CD14-positive monocyte (primary cell): ENCODE results near the gene STK38. TPM values are rescaled to one million over a fixed set of nuclear protein-coding genes. Genes with fewer than 3 reads are reported as not detected.

Experiments
- DNase-seq, 3 donors: peaks; one replicate each; pipeline ENCODE4 v3.0.0-alpha.2; 2011 to 2022
- H2AFZ ChIP-seq: 2 replicates; pipeline ENCODE4 v1.6.0; 2012; ENCODE audit warnings: mild to moderate bottlenecking, low read depth, low read length, inconsistent platforms; ENCODE audit not compliant: insufficient read depth, poor library complexity, severe bottlenecking
- H3K27ac ChIP-seq, 2 donors: 1 replicate in 1 of 2; 2 replicates in 1 of 2; pipeline ENCODE4 v1.5.1; 2012 to 2013; ENCODE audit warnings: low read length in 2 of 2, control low read depth in 1 of 2, inconsistent platforms in 1 of 2, low read depth in 1 of 2, mild to moderate bottlenecking in 1 of 2
- H3K27me3 ChIP-seq, 2 donors: one replicate each; pipeline versions ENCODE4 v1.6.0 to v1.6.1; 2011 to 2013; ENCODE audit warnings: low read length in 2 of 2; ENCODE audit not compliant: control insufficient read depth in 2 of 2, insufficient read depth in 2 of 2
- H3K36me3 ChIP-seq, 2 donors: replicated peaks in 1 of 2; 1 replicate in 1 of 2; 2 replicates in 1 of 2; pipeline versions ENCODE4 v1.5.1 to v1.6.1; 2012 to 2013; ENCODE audit warnings: low read length in 2 of 2, control low read depth in 1 of 2, inconsistent platforms in 1 of 2, mild to moderate bottlenecking in 1 of 2; ENCODE audit not compliant: insufficient read depth in 2 of 2, control insufficient read depth in 1 of 2
- H3K4me1 ChIP-seq, 2 donors: 1 replicate in 1 of 2; 2 replicates in 1 of 2; pipeline versions ENCODE4 v1.5.1 to v1.6.1; 2012 to 2013; ENCODE audit warnings: low read length in 2 of 2, control low read depth in 1 of 2, inconsistent platforms in 1 of 2, mild to moderate bottlenecking in 1 of 2, moderate library complexity in 1 of 2; ENCODE audit not compliant: insufficient read depth in 2 of 2, control insufficient read depth in 1 of 2
- H3K4me2 ChIP-seq: replicated peaks from 2 replicates; pipeline ENCODE3; 2012; ENCODE audit warnings: low read length, moderate library complexity, mild to moderate bottlenecking; ENCODE audit not compliant: poor library complexity, severe bottlenecking; ENCODE audit errors: extremely low read depth
- H3K4me3 ChIP-seq, 3 experiments: fragments of 200-600 bp in 1 of 3; sonication (generic) in 1 of 3; replicated peaks in 1 of 3; 1 replicate in 2 of 3; 2 replicates in 1 of 3; pipeline ENCODE4 v1.5.1; 2011 to 2013; ENCODE audit warnings: low read length in 3 of 3, mild to moderate bottlenecking in 3 of 3, control low read depth in 2 of 3, low read depth in 2 of 3, inconsistent platforms in 1 of 3, moderate library complexity in 1 of 3
- H3K79me2 ChIP-seq: 2 replicates; pipeline ENCODE4 v1.6.0; 2012; ENCODE audit warnings: mild to moderate bottlenecking, control low read depth, inconsistent platforms, low read length, moderate library complexity; ENCODE audit not compliant: insufficient read depth
- H3K9ac ChIP-seq: 2 replicates; pipeline ENCODE4 v1.6.0; 2017; ENCODE audit warnings: low read length, mild to moderate bottlenecking; ENCODE audit not compliant: insufficient read depth, poor library complexity, severe bottlenecking
- H3K9me3 ChIP-seq, 2 donors: replicated peaks in 1 of 2; 1 replicate in 1 of 2; 2 replicates in 1 of 2; pipeline versions ENCODE4 v1.5.1 to v1.6.1; 2012 to 2013; ENCODE audit warnings: low read length in 2 of 2, control low read depth in 1 of 2; ENCODE audit not compliant: control insufficient read depth in 1 of 2, insufficient read depth in 1 of 2
- H4K20me1 ChIP-seq: 2 replicates; pipeline ENCODE4 v1.6.0; 2012; ENCODE audit warnings: mild to moderate bottlenecking, low read length, control low read depth, moderate library complexity; ENCODE audit not compliant: insufficient read depth
- H3K27ac Mint-ChIP-seq, 7 donors: one replicate each; pipeline ENCODE4 v1.8.0; 2020; ENCODE audit warnings: mild to moderate bottlenecking in 7 of 7, mixed read lengths in 7 of 7, moderate library complexity in 6 of 7, inconsistent platforms in 2 of 7
- H3K27me3 Mint-ChIP-seq, 3 donors: one replicate each; pipeline ENCODE4 v1.8.0; 2021 to 2022; ENCODE audit warnings: low read depth in 3 of 3, mild to moderate bottlenecking in 3 of 3, mixed read lengths in 3 of 3, moderate library complexity in 3 of 3, inconsistent platforms in 1 of 3
- H3K36me3 Mint-ChIP-seq, 2 donors: one replicate each; pipeline ENCODE4 v1.8.0; 2020; ENCODE audit warnings: mixed read lengths in 2 of 2, inconsistent platforms in 1 of 2, mild to moderate bottlenecking in 1 of 2
- H3K4me1 Mint-ChIP-seq: one replicate; pipeline ENCODE4 v1.8.0; 2020; ENCODE audit warnings: mild to moderate bottlenecking, mixed read lengths
- H3K4me3 Mint-ChIP-seq, 2 donors: one replicate each; pipeline ENCODE4 v1.8.0; 2020; ENCODE audit warnings: mild to moderate bottlenecking in 2 of 2, mixed read lengths in 2 of 2, moderate library complexity in 1 of 2
- H3K9me3 Mint-ChIP-seq, 7 donors: one replicate each; pipeline ENCODE4 v1.8.0; 2020 to 2022; ENCODE audit warnings: mixed read lengths in 7 of 7, mild to moderate bottlenecking in 6 of 7, moderate library complexity in 6 of 7, inconsistent platforms in 2 of 7
- WGBS: methylation state at CpG from one replicate; pipeline ENCODE4 v1.1.5; 2013; ENCODE audit warnings: missing lambda C conversion rate; ENCODE audit not compliant: insufficient coverage; 5-methylcytosine and 5-hydroxymethylcytosine counted together
- intact Hi-C, 2 donors: fragments of 100-400 bp; cut with micrococcal nuclease; formaldehyde crosslinking; loops; one replicate each; pipeline versions ENCODE4 v1.15.0 to v1.15.1; 2023
- polyA plus RNA-seq, 3 donors: library from polyadenylated mRNA; depleted of rRNA in 1 of 3; unstranded in 2 of 3; stranded (reverse) in 1 of 3; fragments of 300-500 nt in 2 of 3; fragments of >200 nt in 1 of 3; fragmentation: Illumina TruSeq in 2 of 3; gene quantifications; 1 replicate in 2 of 3; 2 replicates in 1 of 3; pipeline ENCODE4 v1.2.3, GENCODE V29; 2012 to 2021
- TF ChIP-seq, protein P1 (sequence below): fragments of 200-600 bp; IDR thresholded peaks from one replicate; pipeline ENCODE4 v1.8.0; 2022; ENCODE audit warnings: antibody characterized with exemption, mild to moderate bottlenecking

The STK38 gene
- polyA plus RNA-seq, 3 donors = 57.1 to 95.7 (median 58.4) TPM

DNA sequence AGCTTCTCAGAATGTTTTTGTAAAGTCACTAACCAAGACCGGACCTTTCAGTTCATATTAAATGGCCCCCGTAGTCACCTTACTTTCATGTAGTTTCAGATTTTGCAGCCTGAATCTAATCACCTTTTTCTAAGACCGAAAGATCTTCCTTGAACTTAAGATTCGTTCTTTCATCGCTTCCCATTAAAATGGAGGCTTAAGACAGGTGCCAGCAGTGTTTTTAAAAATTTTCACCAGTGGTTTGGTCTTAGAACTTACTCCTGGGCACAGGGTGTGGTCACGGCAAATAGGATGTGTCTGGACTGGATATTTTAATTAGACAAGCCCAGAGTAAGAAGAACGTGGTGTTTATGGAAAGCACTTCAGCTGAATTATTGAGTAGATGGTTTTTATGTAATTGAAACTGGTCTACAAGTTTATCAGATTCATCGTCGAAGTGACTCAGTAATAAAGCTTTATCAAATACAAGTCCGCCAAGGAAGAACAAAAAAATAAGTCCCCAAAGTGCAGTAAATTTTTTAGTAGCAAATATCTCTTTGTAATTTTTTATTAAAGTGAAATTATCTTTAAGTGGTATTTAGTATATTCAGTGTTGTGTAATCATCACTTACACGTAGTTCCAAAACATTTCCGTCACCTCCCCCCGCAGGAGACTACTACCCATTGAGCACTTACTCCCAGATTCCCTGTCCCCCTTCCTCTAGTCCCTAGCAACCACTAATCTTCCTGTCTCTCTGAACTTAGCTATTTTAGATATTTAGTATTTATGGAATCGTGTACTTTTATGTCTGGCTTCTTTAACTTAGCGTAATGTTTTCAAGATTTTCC is 47.8 kb upstream of the STK38 start:
- no peaks in the 10 kb centered on the region for H3K9me3 Mint-ChIP-seq
- H3K27me3 ChIP-seq = no peaks in the 10 kb centered on the region
- TF ChIP-seq, protein P1, sequence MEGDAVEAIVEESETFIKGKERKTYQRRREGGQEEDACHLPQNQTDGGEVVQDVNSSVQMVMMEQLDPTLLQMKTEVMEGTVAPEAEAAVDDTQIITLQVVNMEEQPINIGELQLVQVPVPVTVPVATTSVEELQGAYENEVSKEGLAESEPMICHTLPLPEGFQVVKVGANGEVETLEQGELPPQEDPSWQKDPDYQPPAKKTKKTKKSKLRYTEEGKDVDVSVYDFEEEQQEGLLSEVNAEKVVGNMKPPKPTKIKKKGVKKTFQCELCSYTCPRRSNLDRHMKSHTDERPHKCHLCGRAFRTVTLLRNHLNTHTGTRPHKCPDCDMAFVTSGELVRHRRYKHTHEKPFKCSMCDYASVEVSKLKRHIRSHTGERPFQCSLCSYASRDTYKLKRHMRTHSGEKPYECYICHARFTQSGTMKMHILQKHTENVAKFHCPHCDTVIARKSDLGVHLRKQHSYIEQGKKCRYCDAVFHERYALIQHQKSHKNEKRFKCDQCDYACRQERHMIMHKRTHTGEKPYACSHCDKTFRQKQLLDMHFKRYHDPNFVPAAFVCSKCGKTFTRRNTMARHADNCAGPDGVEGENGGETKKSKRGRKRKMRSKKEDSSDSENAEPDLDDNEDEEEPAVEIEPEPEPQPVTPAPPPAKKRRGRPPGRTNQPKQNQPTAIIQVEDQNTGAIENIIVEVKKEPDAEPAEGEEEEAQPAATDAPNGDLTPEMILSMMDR = no peak
- 0% methylated on average over 2 of the region's 15 CpGs for WGBS
- H3K4me3 Mint-ChIP-seq = peak overlapping the region; percentile 93 to 94
- peak overlapping the region; percentile 93 for H3K9ac ChIP-seq
- intact Hi-C loops = loop anchor here (2.0 to 10.0 kb wide), 3 partner anchors 48 to 150 kb away; partner anchors contain the start of genes STK38 (in 2 of the 2), KCTD20 (in 1 of the 2) and PXT1 (in 1 of the 2)
- H3K4me2 ChIP-seq = peak overlapping the region; percentile 74
- H3K9me3 ChIP-seq = no peaks in the 10 kb centered on the region
- no peak overlapping the region for H2AFZ ChIP-seq
- H3K36me3 Mint-ChIP-seq = peaks cover 33 to 40% of the 10 kb centered on the region in 2 donors
- H3K27ac ChIP-seq = peak overlapping the region; percentile 95 to 96
- peaks cover 44 to 55% of the 10 kb centered on the region in 2 donors for H3K4me1 ChIP-seq
- H3K27me3 Mint-ChIP-seq = peaks cover 0 to 7% (median 2%) of the 10 kb centered on the region in 3 donors
- H3K27ac Mint-ChIP-seq = peak overlapping the region; percentile 99 to 100 (median 100)
- H3K4me3 ChIP-seq = peak overlapping the region; percentile 96 to 100 (median 99)
- DNase-seq = peak in 2 of 3 donors; percentile 39 to 51
- H3K36me3 ChIP-seq = peaks cover 35% of the 10 kb centered on the region in 2 donors
- peaks cover 56% of the 10 kb centered on the region for H4K20me1 ChIP-seq
- H3K79me2 ChIP-seq = peaks cover 70% of the 10 kb centered on the region
- peaks cover 44% of the 10 kb centered on the region for H3K4me1 Mint-ChIP-seq

DNA sequence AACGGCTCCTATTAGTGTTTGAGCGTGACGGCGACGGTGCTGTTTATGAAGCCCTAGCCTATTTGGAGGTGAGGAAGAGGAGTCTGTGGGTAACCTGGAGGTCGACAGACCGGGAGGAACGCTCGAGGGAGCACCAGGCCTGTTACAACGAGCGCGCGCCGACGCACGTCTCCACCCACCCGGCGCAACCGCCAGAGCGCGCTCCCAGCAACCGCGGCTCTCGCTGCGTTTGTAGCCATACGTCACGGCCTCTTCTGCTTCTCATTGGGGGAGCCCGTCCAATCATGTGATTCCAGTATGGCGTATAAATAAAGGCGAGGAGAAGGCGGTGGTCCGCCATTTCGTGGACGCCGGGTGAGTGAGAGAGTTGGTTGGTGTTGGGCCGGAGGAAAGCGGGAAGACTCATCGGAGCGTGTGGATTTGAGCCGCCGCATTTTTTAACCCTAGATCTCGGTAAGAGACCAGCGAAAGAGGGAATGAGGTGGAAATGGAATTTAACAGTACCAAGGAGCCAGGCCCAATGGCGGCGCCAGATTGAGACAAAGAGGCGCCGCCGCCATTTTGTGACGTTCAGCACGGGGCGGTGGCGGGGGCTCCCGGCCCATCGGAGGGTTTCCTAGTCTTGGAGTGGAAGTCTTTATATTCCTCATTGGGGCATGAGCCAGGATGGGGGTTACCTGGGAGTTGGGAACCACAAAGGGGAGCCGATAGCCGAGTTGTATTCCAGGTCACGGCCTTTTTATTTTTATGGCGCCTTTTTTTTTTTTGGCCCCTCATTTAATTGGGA is 46.9 kb upstream of the STK38 start, which contains the start of gene SRSF3:
SRSF3 (plus strand) TSS at position 334 of the 787 bp plus-strand sequence. CDS start 2,401 bp downstream, outside the sequence.
- Mint-ChIP-seq H3K4me1 (peaks cover 39% of the 10 kb centered on the region), H3K27me3 (peaks cover 0 to 7% (median 2%) of the 10 kb centered on the region in 3 donors), H3K36me3 (peaks cover 26 to 32% of the 10 kb centered on the region in 2 donors), H3K27ac (peak within 1 kb of the TSS; percentile 99 to 100 (median 100)), H3K4me3 (peak within 1 kb of the TSS; percentile 93 to 94), H3K9me3 (no peaks in the 10 kb centered on the region)
- Histone ChIP-seq H3K27ac (peak within 1 kb of the TSS; percentile 95 to 96), H3K9me3 (no peaks in the 10 kb centered on the region), H3K4me2 (peak within 1 kb of the TSS; percentile 74), H3K9ac (peak within 1 kb of the TSS; percentile 93), H3K27me3 (no peaks in the 10 kb centered on the region), H3K79me2 (peaks cover 62% of the 10 kb centered on the region), H3K36me3 (peaks cover 27% of the 10 kb centered on the region in 2 donors), H3K4me1 (peaks cover 41 to 47% of the 10 kb centered on the region in 2 donors), H2AFZ (peak within 1 kb of the TSS; percentile 80), H3K4me3 (peak within 1 kb of the TSS; percentile 96 to 100 (median 99)), H4K20me1 (peaks cover 48% of the 10 kb centered on the region)
- intact Hi-C loops = loop anchor here (2.0 to 10.0 kb wide), 3 partner anchors 47 to 149 kb away; partner anchors contain the start of genes STK38 (in 2 of the 2), KCTD20 (in 1 of the 2) and PXT1 (in 1 of the 2)
- DNase-seq = peak; percentile 97 to 98 (median 98)
- WGBS = 0% methylated on average over 49 of the region's 58 CpGs
- TF ChIP-seq, protein P1 = peak; percentile 48
